ENCODE results near the gene MAGEF1. TPM values are rescaled to one million over a fixed set of nuclear protein-coding genes. Genes with fewer than 3 reads are reported as not detected.

MAGEF1 gene
- total and polyA plus RNA-seq, 2 of the 8 experiments (the other 6 are each of a cell fraction or from before 2014, with no cell fraction given): 26.5 to 56.7 TPM

DNA sequence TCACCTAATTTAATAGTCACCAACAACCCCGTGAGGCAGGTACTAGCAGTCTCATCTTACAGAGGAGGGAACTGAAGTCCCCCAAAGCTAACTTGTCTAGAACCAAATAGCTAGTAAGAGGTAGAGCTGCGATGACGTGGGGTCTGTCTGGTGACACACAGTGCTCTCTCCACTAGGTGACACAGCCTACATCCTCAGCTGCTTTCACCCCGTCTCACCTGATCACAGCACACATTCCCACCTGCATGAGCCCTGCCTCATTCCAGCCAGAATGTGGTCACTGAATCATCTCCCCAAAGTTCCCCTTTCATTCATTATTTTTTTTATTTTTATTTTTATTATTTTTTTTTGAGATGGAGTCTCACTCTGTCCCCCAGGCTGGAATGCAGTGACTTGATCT, 21.3 kb upstream of the MAGEF1 start (continued):
- TF ChIP-seq RBBP5 (IDR thresholded peaks at IDR 0.05; ENCODE audit: borderline replicate concordance, low read depth, low read length) (no peak), HDAC2 (IDR thresholded peaks at IDR 0.05; ENCODE audit: borderline replicate concordance in 1 of 2, low read depth in 2 of 2, low read length in 2 of 2) (no peak), CBX5 (IDR thresholded peaks at IDR 0.05; ENCODE audit: low read depth, low read length) (no peak)
